T-helper 1 cell treated with Interleukin-12 subunit alpha and Interleukin-12 subunit beta and Interleukin-4 antibody, amounts not matched to agents 30 μg/mL and 1 μg/mL, for 36 hours (primary cell): ENCODE results near the gene NLRP9.

Experiments
- H3K27ac Mint-ChIP-seq: one replicate; pipeline ENCODE4 v1.8.0; 2021; ENCODE audit warnings: mild to moderate bottlenecking, mixed read lengths
- H3K27me3 Mint-ChIP-seq: one replicate; pipeline ENCODE4 v1.8.0; 2021; ENCODE audit warnings: low read depth, mixed read lengths
- H3K36me3 Mint-ChIP-seq: one replicate; pipeline ENCODE4 v1.8.0; 2021; ENCODE audit warnings: low read depth, mixed read lengths
- H3K4me1 Mint-ChIP-seq: one replicate; pipeline ENCODE4 v1.8.0; 2021; ENCODE audit warnings: low read depth, mixed read lengths
- H3K4me3 Mint-ChIP-seq: one replicate; pipeline ENCODE4 v1.8.0; 2021; ENCODE audit warnings: mild to moderate bottlenecking, moderate library complexity, mixed read lengths
- H3K9me3 Mint-ChIP-seq: one replicate; pipeline ENCODE4 v1.8.0; 2021; ENCODE audit warnings: mixed read lengths

The NLRP9 gene

DNA sequence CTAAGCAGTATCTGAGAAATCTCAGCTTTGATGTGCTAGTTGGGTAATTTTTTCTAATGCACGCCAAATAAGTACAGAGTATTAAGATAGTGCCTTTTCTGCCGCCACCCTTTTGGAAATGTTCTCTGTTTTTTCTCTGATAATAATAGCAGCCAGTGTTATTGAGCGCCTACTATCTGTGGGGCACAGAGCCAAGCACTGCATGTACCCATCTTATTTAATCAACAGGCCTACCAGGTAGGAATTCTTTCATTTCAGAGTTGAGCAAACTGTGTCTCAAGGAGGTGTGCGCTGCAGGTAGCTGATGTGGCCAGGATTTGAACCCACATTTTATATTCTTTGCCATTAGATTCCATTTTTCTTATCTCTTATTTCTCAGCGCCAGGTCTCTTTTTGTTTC is 61.8 kb downstream of the NLRP9 start:
- peaks cover 24% of the 10 kb centered on the region for H3K36me3 Mint-ChIP-seq
- H3K4me1 Mint-ChIP-seq, result peaks cover 40% of the 10 kb centered on the region
- H3K9me3 Mint-ChIP-seq, result no peaks in the 10 kb centered on the region
- peak overlapping the region; percentile 97 for H3K4me3 Mint-ChIP-seq
- peak overlapping the region; percentile 46 for H3K27ac Mint-ChIP-seq
- H3K27me3 Mint-ChIP-seq, result no peaks in the 10 kb centered on the region

DNA sequence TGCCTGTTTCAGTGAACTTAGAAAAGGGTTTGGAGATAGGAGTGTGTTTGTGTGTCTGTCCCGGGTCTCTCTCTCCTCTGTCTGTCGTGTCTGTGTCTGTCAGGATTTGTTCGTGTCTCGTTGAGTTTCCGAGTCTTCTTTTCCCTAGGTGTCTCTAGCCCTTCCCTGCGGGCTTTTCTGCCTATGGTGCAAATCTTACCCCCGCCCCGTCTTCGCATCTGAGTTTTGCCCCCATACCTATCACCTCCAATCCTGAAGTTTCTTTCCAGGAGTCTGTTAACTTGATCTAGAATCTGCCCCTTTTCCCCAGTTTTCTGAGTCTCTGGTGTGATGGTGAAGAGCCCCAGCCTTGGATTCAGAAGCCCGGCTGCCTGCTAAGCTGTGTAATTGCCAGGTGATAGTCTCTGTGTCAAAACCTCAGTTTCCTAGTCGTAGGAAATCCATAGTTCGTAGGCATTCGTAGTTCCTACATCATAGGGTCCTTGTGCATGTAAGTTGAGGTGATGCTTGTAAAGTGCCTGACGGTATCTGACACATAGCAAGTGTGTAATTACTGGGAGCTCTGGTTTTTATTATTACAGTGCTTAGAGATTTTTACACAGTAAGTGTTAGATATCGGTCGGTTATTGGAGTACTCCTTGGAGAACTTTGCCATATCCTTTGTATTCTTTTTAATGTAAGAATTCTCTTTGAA is 62.4 kb downstream of the NLRP9 start:
- Mint-ChIP-seq H3K9me3 (no peaks in the 10 kb centered on the region), H3K27me3 (no peaks in the 10 kb centered on the region), H3K4me3 (peak overlapping the region; percentile 97), H3K4me1 (peaks cover 45% of the 10 kb centered on the region), H3K36me3 (peaks cover 28% of the 10 kb centered on the region), H3K27ac (peak overlapping the region; percentile 93)

DNA sequence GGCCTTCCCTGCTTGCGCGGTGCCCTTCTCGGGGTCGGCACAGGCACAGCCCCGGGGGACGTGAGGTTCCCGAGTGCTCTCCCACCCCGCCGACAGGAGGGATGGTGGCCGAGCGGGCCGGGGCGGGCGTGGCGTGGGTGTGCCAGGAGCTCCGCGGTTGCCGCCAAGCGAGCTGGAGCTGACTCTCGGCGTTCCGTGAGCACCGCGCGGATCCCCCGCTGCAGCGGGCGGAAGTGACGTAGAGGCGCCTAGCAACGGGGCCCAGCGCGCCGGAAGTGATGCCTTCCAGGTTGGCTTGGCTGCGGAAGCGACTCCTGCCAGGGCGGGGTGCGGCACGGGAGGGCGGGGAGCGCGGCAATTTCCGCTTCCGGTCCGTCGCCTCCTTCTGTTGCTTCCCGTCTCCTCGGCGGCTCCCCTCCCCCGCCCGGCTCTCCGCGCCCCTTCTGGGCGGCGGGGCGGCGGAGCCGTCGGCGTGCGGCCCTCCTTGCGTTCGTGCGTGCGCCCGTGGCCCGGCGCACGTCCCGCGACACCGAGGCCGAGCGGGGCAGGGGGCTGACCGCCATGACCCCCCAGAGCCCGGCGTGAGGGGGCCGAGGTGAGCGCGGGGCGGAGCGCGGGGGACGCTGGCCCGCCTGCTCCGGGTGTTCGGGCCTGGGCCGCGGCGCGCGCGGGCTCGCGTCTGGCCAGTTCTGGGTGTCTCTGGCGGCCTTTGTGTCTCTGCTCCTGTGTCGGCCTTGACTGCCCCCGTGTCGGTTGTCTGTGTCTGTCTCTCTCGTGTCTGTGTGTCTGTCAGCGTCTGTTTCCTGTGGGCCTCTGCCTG is 63.2 kb downstream of the NLRP9 start, which contains the start of gene EPN1:
Gene EPN1 (plus strand): TSS at position 386 of the 820 bp plus-strand sequence. CDS start 3,402 bp downstream, outside the sequence.
- Mint-ChIP-seq H3K9me3 (no peaks in the 10 kb centered on the region), H3K4me1 (peaks cover 46% of the 10 kb centered on the region), H3K27ac (peak within 1 kb of the TSS; percentile 93), H3K27me3 (no peaks in the 10 kb centered on the region), H3K4me3 (peak within 1 kb of the TSS; percentile 97), H3K36me3 (peaks cover 34% of the 10 kb centered on the region)

DNA sequence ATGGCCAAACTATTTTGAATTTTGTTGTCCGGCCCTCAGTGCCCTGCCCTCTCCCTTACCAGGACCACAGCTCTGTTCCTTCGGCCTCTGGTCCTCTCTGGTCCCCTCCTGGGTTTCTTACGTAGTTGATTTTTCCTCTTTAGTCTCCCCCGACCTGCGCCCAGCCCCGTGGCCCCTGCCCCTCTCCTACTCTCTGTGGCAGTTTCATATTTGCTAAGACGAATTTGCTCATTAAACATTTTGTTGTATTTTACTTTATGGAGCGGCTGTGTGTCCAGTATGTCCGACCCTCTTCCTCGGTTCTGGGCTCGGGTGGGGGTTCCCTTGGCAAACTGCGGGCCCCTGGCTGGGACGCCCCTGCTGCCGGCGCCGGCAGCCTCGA is 63.8 kb downstream of the NLRP9 start:
- Mint-ChIP-seq H3K27me3 (no peaks in the 10 kb centered on the region), H3K9me3 (no peaks in the 10 kb centered on the region), H3K4me1 (peaks cover 42% of the 10 kb centered on the region), H3K27ac (peak overlapping the region; percentile 76), H3K36me3 (peaks cover 40% of the 10 kb centered on the region), H3K4me3 (peak overlapping the region; percentile 37)

- no peaks in the 10 kb centered on the region for H3K9me3 Mint-ChIP-seq
- H3K4me1 Mint-ChIP-seq, result peaks cover 40% of the 10 kb centered on the region
- peak overlapping the region; percentile 65 for H3K27ac Mint-ChIP-seq
- no peak overlapping the region for H3K4me3 Mint-ChIP-seq
- H3K36me3 Mint-ChIP-seq, result peaks cover 41% of the 10 kb centered on the region
- H3K27me3 Mint-ChIP-seq, result no peaks in the 10 kb centered on the region
Measured at GRCh38 chr19:55673889-55674288, 64.3 kb downstream of the NLRP9 start.

DNA sequence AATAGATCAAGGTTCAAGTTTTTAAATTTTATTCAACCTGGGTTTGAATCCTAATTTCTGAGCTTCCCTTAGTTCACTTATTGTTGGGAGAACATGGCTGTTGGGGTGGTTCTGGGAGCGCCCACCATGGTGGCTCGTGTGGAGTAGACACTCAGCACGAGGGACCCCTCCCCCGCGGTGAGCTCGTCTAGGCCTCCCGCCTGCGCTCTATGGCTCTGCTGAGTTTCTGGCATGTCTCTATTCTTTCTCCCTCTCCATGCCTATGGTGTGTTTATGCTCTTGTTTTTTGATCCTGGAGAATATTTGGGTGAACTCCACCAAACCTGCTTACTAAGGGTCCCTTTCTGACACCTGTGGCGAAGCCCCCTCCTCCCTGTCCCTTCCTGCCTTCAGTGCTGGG is 64.7 kb downstream of the NLRP9 start:
- peaks cover 40% of the 10 kb centered on the region for H3K4me1 Mint-ChIP-seq
- H3K27me3 Mint-ChIP-seq, result no peaks in the 10 kb centered on the region
- peak overlapping the region; percentile 65 for H3K27ac Mint-ChIP-seq
- peaks cover 36% of the 10 kb centered on the region for H3K36me3 Mint-ChIP-seq
- no peaks in the 10 kb centered on the region for H3K9me3 Mint-ChIP-seq
- no peak overlapping the region for H3K4me3 Mint-ChIP-seq

GRCh38 chr19:55672418-55672817 is 65.8 kb downstream of the NLRP9 start:
- H3K4me3 Mint-ChIP-seq, result no peak overlapping the region
- no peaks in the 10 kb centered on the region for H3K27me3 Mint-ChIP-seq
- H3K36me3 Mint-ChIP-seq, result peaks cover 33% of the 10 kb centered on the region
- H3K27ac Mint-ChIP-seq, result no peak overlapping the region
- peaks cover 33% of the 10 kb centered on the region for H3K4me1 Mint-ChIP-seq
- no peaks in the 10 kb centered on the region for H3K9me3 Mint-ChIP-seq

DNA sequence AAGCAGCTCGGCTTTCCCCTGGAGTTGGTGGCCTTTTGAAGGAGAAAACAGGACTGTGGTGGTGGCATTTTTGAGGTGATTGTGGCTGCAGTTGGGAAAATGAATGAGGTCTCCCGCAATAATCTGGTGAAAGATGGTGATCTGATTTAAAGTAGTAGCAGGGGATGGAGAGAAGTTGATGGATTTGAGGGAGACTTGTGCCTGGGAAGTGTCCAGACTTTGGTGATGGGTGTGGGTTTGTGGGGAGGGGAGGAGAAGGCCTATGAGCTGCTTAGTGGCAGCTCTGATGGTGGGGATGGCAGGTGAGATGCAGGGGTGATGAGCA is 67.2 kb downstream of the NLRP9 start:
- H3K27me3 Mint-ChIP-seq, result no peaks in the 10 kb centered on the region
- H3K4me1 Mint-ChIP-seq, result peaks cover 23% of the 10 kb centered on the region
- H3K9me3 Mint-ChIP-seq, result no peaks in the 10 kb centered on the region
- H3K27ac Mint-ChIP-seq, result no peak overlapping the region
- no peak overlapping the region for H3K4me3 Mint-ChIP-seq
- H3K36me3 Mint-ChIP-seq, result peaks cover 37% of the 10 kb centered on the region

DNA sequence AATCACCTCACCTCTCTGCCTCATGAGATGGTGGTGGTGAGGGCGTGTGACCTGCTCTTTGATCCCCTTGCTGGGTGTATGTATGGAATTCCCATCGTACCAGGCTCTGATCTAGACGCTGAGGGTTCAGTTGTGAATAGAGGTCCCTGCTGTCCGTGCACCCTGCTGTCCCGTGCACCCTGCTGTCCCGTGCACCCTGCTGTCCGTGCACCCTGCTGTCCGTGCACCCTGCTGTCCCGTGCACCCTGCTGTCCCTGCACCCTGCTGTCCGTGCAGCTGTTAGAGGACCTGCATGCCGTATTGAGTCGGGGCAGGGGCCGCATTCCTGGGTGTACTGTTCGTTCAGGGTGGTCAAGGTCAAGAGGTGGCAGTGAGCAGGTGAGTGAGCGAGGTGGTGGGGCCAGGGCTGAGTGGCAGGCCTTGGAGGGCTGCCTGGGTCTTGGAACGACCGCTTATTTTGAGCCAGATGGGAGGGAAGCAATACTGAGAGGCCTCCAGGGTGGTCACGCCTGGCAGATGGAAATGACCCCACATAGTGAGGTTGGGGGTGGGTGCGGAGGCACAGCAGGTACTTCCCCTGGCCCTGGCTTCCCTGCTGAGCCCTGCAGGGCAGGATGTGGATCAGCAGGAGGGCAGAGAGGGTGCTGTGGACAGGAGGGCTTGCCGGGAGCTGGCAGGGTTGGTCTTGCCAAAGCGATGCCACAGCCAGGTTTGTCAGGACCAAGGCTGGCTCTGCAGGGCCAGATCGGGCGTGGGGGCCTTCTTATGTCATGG is 67.7 kb downstream of the NLRP9 start:
- Mint-ChIP-seq H3K4me1 (peaks cover 18% of the 10 kb centered on the region), H3K36me3 (peaks cover 39% of the 10 kb centered on the region), H3K27ac (no peak overlapping the region), H3K9me3 (no peaks in the 10 kb centered on the region), H3K27me3 (no peaks in the 10 kb centered on the region), H3K4me3 (no peak overlapping the region)

DNA sequence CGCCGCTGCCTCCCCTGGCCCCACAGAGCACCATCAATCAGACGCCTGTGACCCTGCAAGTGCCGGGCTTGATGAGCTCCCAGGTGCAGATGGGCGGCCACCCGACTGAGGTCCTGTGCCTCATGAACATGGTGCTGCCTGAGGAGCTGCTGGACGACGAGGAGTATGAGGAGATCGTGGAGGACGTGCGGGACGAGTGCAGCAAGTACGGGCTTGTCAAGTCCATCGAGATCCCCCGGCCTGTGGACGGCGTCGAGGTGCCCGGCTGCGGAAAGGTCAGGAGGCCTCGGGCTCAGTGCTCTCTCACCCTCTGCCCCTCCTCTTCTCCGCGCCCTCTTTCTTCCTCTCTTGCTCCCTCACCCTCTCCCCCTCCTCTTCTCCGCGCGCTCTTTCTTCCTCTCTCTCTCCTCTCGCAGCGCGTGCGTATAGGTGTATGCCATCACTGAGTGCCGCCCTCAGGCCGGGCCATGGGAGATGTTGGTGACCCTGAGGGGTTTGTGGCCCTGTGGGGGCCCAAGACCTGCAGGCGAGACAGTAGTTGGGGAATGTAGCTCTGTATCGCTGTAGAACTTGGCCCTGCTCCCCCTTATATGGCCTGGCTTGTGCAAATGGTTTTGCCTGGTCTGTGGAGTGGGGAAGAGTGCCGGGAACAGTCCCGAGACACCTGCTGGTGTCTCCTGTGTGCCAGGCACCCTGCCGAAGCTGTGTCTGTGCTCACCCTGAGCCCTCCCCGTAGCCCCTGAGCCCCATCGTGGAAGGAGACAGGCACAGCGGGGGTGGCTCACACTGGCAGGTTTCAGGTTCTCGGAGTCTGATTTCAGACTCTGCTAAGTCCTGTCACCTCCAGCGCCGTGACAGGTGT is 68.6 kb downstream of the NLRP9 start:
- peaks cover 37% of the 10 kb centered on the region for H3K36me3 Mint-ChIP-seq
- H3K4me3 Mint-ChIP-seq, result no peak overlapping the region
- no peak overlapping the region for H3K27ac Mint-ChIP-seq
- peaks cover 18% of the 10 kb centered on the region for H3K4me1 Mint-ChIP-seq
- no peaks in the 10 kb centered on the region for H3K9me3 Mint-ChIP-seq
- no peaks in the 10 kb centered on the region for H3K27me3 Mint-ChIP-seq

DNA sequence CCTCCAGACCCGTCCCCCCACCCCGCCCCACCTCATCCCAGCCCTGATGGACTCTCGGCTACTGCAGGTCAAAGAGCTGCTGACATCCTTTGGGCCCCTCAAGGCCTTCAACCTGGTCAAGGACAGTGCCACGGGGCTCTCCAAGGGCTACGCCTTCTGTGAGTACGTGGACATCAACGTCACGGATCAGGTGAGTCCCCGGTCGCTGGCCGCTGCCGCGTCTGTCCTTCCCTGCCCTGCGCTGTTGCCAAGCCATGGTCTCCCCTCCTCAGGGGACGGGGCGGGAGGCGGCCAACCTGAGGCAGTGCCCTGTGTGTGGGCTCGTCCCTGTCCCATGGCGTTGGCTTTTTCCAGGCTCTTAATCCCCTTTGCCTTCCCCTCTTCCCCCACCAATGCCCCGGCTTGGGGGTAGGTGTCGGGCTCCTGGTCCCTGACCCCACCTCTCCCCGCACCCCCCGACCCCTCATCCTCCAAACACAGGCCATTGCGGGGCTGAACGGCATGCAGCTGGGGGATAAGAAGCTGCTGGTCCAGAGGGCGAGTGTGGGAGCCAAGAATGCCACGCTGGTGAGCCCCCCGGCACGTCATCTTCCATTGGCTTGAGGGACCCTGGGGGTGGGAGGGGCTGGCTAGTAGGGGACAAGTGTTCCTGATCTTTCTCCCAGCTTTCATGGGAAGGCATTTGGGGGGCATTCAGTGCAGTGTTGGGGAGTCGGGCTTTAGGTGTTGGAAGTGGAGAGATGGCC is 69.4 kb downstream of the NLRP9 start:
- Mint-ChIP-seq H3K9me3 (no peaks in the 10 kb centered on the region), H3K36me3 (peaks cover 42% of the 10 kb centered on the region), H3K27ac (no peak overlapping the region), H3K4me1 (peaks cover 14% of the 10 kb centered on the region), H3K4me3 (no peak overlapping the region), H3K27me3 (no peaks in the 10 kb centered on the region)

GRCh38 chr19:55667958-55668357 is 70.2 kb downstream of the NLRP9 start:
- Mint-ChIP-seq H3K27ac (no peak overlapping the region), H3K36me3 (peaks cover 50% of the 10 kb centered on the region), H3K27me3 (no peaks in the 10 kb centered on the region), H3K9me3 (no peaks in the 10 kb centered on the region), H3K4me1 (peaks cover 11% of the 10 kb centered on the region), H3K4me3 (no peak overlapping the region)

DNA sequence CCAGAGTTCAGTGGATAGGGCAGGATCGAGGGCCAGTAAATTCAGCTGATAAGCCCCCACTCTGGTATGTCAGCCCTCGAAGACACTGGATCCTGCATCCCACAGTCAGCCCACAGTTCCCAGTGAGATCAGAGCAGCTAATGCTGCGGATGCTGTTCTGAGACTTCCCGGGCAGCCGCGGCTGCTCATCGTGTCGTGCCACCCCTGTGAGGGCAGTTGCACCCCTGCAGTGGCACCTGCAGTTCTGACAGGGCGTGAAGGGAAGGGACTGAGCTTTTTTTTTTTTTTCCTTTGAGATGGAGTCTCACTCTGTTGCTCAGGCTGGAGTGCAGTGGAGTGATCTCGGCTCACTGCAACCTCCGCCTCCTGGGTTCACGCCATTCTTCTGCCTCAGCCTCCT is 70.7 kb downstream of the NLRP9 start:
- Mint-ChIP-seq H3K27me3 (no peaks in the 10 kb centered on the region), H3K4me1 (peaks cover 16% of the 10 kb centered on the region), H3K27ac (no peak overlapping the region), H3K36me3 (peaks cover 55% of the 10 kb centered on the region), H3K9me3 (no peaks in the 10 kb centered on the region), H3K4me3 (no peak overlapping the region)
